GM21390 (cell line): ENCODE results near the gene GNG2.
A peak's percentile ranks its signal among the peaks of the same experiment; 100 is the strongest.

Experiments
- ATAC-seq: cut with Tn5 transposase; IDR thresholded peaks from one replicate; pipeline ENCODE4 v1.9.1; 2021; ENCODE audit not compliant: unreplicated experiment

The GNG2 gene

DNA sequence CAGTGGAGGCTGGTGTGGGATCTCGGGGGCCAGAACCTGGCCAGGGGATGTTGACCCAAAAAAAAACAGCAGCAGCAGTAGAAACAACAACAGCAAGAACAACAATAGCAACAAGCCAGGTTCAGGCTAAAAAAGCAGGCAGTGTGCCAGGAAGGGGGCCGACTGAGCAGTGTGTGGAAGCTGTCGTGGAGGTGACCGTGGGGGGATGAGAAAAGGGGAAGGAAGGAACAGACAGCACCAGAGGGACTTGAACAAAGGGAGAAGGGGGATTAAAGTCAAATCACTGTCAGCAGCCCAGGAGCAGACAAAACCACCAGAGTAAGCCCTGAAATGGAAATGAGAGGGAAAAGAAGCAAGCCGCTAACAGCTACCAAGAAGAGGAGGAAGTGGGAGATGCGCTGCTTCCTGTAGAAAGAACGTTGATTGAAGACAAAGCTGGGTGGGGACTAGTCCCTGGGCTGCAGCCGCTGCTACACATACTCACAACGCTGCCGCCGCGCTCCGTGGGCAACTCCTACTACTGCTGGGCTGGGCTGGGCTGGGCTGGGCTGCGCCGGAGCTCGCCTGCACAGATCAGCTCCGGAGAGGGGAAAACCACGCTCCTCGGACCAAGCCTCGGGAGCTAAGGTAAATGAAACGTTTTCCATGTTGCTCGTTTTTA is at the start of gene GNG2:
Gene GNG2, plus strand, starts transcription at position 449 of the 661 bp plus-strand sequence. CDS start 90,067 bp downstream, outside the sequence.
- peak; percentile 92 for ATAC-seq

DNA sequence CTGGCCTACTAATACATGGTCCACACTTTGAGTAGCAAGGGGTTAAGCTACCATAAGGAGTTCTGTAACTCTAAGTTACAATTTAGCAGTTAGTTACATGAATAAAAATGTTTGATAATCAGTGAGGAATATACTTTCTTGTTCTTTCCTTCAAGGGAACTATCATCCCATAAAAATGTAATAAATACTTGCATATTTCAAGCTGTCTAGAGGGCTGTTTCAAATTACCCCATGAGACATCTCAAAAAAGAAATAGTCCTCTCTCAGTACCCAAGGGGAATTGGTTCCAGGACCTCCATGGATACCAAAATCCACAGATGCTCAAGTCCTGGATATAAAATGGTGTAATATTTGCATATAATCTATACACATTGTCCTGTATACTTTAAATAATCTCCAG is 48.7 kb upstream of the GNG2 start:
- ATAC-seq, result no peak

- no peak for ATAC-seq
Observed at GRCh38 chr14:51816031-51816430, 44.4 kb upstream of the GNG2 start.

DNA sequence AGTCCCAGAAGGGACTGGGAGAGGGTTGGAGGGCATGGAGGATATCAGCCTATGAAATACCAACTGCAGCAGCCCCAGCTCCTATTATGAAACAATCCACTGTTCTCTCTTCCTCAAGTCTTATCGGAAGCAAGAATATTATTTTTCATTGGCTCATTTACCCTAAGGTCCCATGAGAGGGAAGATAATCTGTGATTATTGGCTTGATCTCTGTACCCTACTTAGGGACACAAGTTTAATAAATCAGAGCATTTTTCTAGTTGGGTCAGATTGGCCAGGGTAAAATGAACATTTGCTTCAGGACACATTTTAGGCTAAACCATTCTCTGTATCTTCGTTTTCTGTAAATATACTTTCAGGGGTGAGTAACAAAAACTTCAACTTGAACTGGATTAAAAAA is 43.1 kb upstream of the GNG2 start:
- no peak for ATAC-seq

DNA sequence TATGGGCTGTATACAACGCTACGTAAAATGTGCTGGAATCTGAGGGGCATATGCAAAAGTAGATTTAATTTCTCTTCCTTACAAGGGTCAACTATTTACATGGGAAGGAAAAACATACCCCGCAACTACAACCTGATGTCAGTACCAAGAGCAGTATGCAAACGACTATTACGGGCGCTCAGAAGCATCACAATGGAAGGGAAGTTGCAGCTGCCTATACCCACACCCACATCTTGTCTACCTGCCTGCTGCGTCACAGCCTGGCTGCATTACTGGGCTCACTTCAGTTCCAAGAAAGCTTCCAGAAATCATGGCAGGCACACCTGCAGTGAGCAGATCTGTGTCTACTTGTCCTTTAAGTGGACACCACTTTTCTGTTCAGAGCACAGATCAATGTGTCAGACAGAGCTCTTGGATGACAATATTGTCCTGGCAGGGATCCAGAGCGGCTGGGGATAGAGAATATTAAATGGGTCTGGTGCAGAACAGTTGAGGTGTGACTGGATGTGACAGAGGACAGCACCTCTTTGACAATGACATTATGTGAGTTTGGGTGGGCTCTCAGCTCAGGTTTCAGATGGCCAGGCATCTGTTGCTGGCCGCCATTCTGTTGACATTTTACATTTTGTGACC is 41.5 kb upstream of the GNG2 start:
- ATAC-seq, result no peak

DNA sequence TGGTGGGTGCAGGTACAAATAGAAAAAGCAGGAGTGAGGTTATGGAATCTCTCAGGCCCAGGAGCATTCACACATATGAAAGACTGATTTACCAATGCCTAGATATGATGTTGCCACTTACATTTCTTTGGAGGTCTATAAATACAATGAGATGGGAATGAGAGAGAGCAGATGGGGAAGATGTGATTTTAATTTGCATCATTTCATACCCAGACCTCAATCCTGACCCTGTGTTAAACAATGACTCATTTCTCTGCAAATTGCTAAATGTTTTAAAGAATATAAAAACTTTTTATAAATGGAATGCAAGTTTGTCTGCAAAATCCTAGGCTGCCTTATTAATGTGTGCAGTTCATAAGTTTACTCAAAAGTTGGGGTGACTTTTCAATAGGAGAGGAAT is 38.6 kb upstream of the GNG2 start:
- ATAC-seq, result no peak

DNA sequence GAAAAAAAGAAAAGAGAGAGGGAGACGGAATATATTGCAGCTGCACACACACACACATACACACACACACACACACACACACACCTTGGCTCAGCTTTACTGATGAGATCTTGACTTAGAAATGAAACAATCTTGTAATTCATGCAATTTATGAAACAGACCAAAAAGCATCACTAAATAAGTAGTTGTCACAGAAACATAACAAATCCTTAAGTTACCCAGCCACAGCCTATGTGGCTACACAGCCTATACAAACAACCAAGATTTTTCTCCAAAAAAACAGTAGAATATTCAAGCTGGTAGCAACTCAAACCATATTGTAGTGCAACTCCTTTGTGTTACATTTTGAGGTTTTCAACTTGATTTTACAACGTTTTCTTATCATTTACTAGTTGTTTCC is 37.9 kb upstream of the GNG2 start:
- ATAC-seq, result no peak

- no peak for ATAC-seq
Observed at GRCh38 chr14:51823706-51824105, 36.7 kb upstream of the GNG2 start.

DNA sequence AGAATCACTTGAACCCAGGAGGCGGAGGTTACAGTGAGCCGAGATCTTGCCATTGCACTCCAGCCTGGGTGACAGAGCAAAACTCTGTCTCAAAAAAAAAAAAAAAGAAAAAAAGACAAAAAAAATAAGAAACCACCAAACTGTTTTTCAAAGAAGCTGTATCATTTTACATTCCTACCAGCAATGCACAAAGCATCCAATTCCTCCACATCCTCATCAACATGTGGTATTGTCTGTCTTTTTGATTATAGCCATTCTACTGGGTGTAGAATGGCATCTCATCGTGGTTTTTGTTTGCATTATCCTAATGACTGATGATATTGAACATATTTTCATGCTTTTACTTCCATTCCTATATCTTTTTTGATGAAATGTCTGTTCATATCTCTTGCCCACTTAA is 36.2 kb upstream of the GNG2 start:
- no peak for ATAC-seq

GRCh38 chr14:51825926-51826325 is 34.5 kb upstream of the GNG2 start:
- ATAC-seq, result no peak

DNA sequence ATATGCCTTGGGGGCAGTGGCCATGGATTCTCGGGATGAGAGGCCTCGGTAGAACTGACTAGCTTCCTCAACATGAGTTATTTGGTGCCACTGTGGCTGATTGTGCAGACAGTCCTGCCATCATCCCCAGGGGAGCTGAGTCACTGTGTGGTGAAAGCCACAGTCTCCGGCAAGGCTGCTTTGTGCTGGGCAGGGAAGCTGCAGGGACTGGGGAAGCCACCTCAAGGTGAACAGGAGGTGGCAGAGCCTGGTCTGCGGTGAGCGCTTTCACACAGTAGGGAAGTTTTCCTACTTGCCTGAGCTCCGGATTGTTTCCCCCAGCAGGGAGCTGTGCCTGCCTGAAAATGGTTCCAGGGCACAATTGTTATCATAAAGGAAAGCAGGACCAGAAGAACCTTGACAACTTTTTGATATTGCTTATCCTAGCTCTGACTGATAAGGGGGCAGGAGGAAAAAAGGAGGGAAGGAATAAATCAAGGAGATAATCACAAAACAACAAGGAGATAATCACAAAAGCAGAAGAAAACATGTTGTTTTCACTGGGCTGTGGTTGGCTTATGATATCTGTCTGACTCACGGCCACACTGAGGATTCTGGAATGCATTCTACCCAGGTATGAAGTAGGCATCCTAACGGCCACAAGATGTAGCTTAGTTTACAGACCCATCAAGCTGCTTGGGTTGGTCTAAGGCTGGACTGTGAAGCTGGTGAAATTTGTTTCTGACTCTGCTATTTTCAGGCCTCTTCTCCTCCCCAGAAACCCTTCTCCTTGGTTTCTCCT is 32.2 kb upstream of the GNG2 start:
- peak; percentile 88 for ATAC-seq

- ATAC-seq, result no peak
Observed at GRCh38 chr14:51834240-51834639, 26.2 kb upstream of the GNG2 start.

- no peak for ATAC-seq
Observed at GRCh38 chr14:51836417-51836816, 24.0 kb upstream of the GNG2 start.

GRCh38 chr14:51844081-51844881 is 16.1 kb upstream of the GNG2 start:
- ATAC-seq, result peak; percentile 43

DNA sequence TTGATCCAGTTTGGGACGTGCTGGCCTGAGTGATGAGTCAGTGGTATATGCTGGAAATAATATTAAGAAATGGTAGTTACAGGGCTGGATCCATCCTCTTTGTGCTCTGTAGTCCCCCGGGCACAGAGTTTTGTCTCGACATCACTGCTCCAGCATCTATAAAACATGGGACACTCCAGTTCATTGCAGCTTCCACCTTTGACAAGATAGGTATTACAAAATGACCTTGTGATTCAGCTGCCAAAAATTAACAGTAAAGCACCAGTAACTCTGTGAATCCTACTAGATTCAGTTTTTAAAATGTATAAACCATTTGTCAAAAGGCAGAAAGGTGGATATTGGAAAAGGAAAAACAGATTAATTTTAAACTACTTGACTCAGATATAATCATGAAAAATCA is 14.6 kb upstream of the GNG2 start:
- ATAC-seq, result no peak

- peak; percentile 68 for ATAC-seq
Observed at GRCh38 chr14:51846631-51847488, 13.6 kb upstream of the GNG2 start.

DNA sequence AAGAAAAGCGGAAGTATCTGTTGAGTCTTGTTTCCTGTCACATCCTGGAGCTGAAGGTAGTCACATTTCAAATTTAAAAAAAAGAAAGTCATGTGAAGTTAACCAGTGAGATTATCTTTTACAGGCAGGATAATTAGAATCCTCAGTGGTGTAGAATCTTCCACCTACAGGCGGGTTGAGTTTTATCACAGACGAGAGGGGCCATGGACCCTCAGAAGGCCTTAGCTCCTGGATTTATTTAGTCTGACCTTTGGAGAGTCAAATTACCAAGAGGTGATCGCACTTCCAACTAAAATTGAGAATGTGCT is 13.0 kb upstream of the GNG2 start:
- ATAC-seq, result no peak

DNA sequence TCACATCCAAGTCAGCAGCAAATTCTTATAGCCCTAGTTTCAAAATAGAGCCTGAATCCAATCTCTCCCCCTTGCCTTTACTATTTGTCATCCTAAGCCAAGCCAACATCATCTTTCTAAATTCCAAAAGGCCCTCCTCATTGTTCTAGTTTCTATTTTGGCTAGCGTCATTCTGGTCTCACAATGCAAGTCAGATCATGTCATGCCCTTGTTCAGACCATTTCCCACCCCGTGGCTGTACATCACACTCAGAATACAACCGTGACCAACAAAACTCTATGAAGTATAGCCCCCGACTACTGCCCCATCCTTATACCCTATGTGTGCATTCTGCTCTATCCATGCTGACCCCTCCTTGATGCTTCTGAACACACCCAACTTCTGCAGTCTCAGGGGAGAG is 12.3 kb upstream of the GNG2 start:
- ATAC-seq, result no peak

- ATAC-seq, result no peak
Observed at GRCh38 chr14:51849097-51849496, 11.3 kb upstream of the GNG2 start.

DNA sequence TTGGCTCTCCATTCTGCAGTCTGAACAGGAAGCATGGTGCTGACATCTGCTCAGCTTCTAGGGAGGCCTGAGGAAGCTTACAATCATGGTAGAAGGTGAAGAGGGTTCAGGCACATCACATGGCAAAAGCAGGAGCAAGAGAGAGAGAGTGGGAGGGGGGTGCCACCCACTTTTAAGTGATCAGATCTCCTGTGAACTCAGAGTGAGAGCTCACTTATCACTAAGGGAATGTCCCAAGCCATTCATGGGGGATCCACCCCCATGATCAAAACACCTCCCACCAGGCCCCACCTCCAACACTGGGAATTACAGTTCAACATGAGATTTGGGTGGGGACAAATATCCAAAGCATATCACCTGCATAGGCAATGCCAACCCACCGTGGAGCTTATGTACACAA is 9.8 kb upstream of the GNG2 start:
- no peak for ATAC-seq

- no peak for ATAC-seq
Observed at GRCh38 chr14:51852541-51852940, 7.9 kb upstream of the GNG2 start.
